Body of pancreas (tissue), 4 donors: Measurements from ENCODE around the gene RPS26.

Experiments used
- CTCF ChIP-seq, 7 experiments: fragments of 450-650 bp in 4 of 7; fragments of 200-600 bp in 3 of 7; sonication (generic) in 3 of 7; IDR thresholded peaks; one replicate each; pipeline ENCODE4 v1.5.1; 2016 to 2019; ENCODE audit warnings: antibody characterized with exemption in 7 of 7
- POLR2A ChIP-seq, 3 donors: fragments of 450-650 bp; IDR thresholded peaks; one replicate each; pipeline ENCODE4 v1.6.1; 2016; ENCODE audit warnings: antibody characterized with exemption in 3 of 3, mild to moderate bottlenecking in 2 of 3

- TF ChIP-seq CTCF (IDR thresholded peaks at IDR 0.05) (no peak), POLR2A (IDR thresholded peaks at IDR 0.05) (no peak)
These were observed 1.1 kb downstream of the RPS26 start for GRCh38 chr12:56042843-56043242.
